SK-N-SH treated with all-trans-retinoic acid at 6 μM for 48 hours (cell line): ENCODE results near the gene BEND6.

ENCODE experiments used
- ATAC-seq: fragments of 200-7000 bp; cut with Tn5 transposase; 3 replicates; pipeline ENCODE4 v1.9.1; 2020; ENCODE audit warnings: mild to moderate bottlenecking, moderate library complexity
- ARNTL ChIP-seq: fragments of 450-650 bp; formaldehyde crosslinking; IDR thresholded peaks from 2 replicates; pipeline ENCODE4 v1.5.0; 2020; ENCODE audit warnings: low read depth, mild to moderate bottlenecking, moderate library complexity, borderline replicate concordance
- BACH2 ChIP-seq: fragments of 250-450 bp; sonication (Bioruptor Pico); IDR thresholded peaks from 2 replicates; pipeline ENCODE4 v1.9.0; 2021; ENCODE audit warnings: mild to moderate bottlenecking, borderline replicate concordance
- CSDC2 ChIP-seq: fragments of 250-450 bp; sonication (Bioruptor Pico); IDR thresholded peaks from 2 replicates; pipeline ENCODE4 v1.5.0; 2020; ENCODE audit warnings: mild to moderate bottlenecking, moderate library complexity
- ESRRG ChIP-seq: fragments of 250-450 bp; sonication (Bioruptor Pico); IDR thresholded peaks from 2 replicates; pipeline ENCODE4 v1.6.1; 2021; ENCODE audit warnings: mild to moderate bottlenecking
- GLIS3 ChIP-seq: fragments of 250-450 bp; sonication (Bioruptor Pico); IDR thresholded peaks from 2 replicates; pipeline ENCODE4 v1.5.0; 2020; ENCODE audit warnings: mild to moderate bottlenecking, moderate library complexity
- ISL1 ChIP-seq: fragments of 250-450 bp; sonication (Bioruptor Pico); IDR thresholded peaks from 2 replicates; pipeline ENCODE4 v2.1.2; 2022; ENCODE audit warnings: mild to moderate bottlenecking, moderate library complexity
- OSR1 ChIP-seq: fragments of 250-450 bp; sonication (Bioruptor Pico); IDR thresholded peaks from 2 replicates; pipeline ENCODE4 v1.8.0; 2022; ENCODE audit warnings: moderate library complexity, mild to moderate bottlenecking, inconsistent platforms
- PPARA ChIP-seq: fragments of 250-450 bp; sonication (Bioruptor Pico); IDR thresholded peaks from 2 replicates; pipeline ENCODE4 v1.5.0; 2020; ENCODE audit warnings: mild to moderate bottlenecking, borderline replicate concordance
- RARB ChIP-seq: fragments of 250-450 bp; sonication (Bioruptor Pico); IDR thresholded peaks from 2 replicates; pipeline ENCODE4 v1.8.0; 2021; ENCODE audit warnings: mild to moderate bottlenecking, moderate library complexity
- SNAI2 ChIP-seq: fragments of 250-450 bp; sonication (Bioruptor Pico); IDR thresholded peaks from 2 replicates; pipeline ENCODE4 v1.5.0; 2020; ENCODE audit warnings: mild to moderate bottlenecking, moderate library complexity
- TCF4 ChIP-seq: fragments of 250-450 bp; sonication (Bioruptor Pico); IDR thresholded peaks from 2 replicates; pipeline ENCODE4 v1.8.0; 2021; ENCODE audit warnings: mild to moderate bottlenecking, moderate library complexity, borderline replicate concordance
- TOX ChIP-seq: fragments of 250-450 bp; sonication (Bioruptor Pico); IDR thresholded peaks from 2 replicates; pipeline ENCODE4 v1.8.0; 2021; ENCODE audit warnings: mild to moderate bottlenecking, moderate library complexity, borderline replicate concordance
- ZC3H10 ChIP-seq: fragments of 250-450 bp; sonication (Bioruptor Pico); IDR thresholded peaks from 2 replicates; pipeline ENCODE4 v1.5.1; 2021; ENCODE audit warnings: mild to moderate bottlenecking, moderate library complexity
- ZFP3 ChIP-seq: fragments of 250-450 bp; sonication (Bioruptor Pico); IDR thresholded peaks from 2 replicates; pipeline ENCODE4 v1.5.0; 2020; ENCODE audit warnings: mild to moderate bottlenecking, moderate library complexity
- ZFP30 ChIP-seq: fragments of 450-650 bp; formaldehyde crosslinking; IDR thresholded peaks from 2 replicates; pipeline ENCODE4 v1.5.0; 2022; ENCODE audit warnings: mild to moderate bottlenecking, moderate library complexity
- ZNF565 ChIP-seq: fragments of 450-650 bp; formaldehyde crosslinking; conservative IDR thresholded peaks from 2 replicates; pipeline ENCODE4 v1.5.0; 2020; ENCODE audit warnings: low read depth, mild to moderate bottlenecking, moderate library complexity
- ZNF70 ChIP-seq: fragments of 450-650 bp; formaldehyde crosslinking; IDR thresholded peaks from 2 replicates; pipeline ENCODE4 v1.5.0; 2020; ENCODE audit warnings: mild to moderate bottlenecking, moderate library complexity
- ZNF8 ChIP-seq: fragments of 450-650 bp; formaldehyde crosslinking; IDR thresholded peaks from 2 replicates; pipeline ENCODE4 v1.5.0; 2020; ENCODE audit warnings: mild to moderate bottlenecking, moderate library complexity
- TF ChIP-seq, protein P1 (sequence below): fragments of 250-450 bp; sonication (Bioruptor Pico); IDR thresholded peaks from 2 replicates; pipeline ENCODE4 v1.8.0; 2020; ENCODE audit warnings: mild to moderate bottlenecking, moderate library complexity, borderline replicate concordance
- TF ChIP-seq, protein P2 (sequence below): fragments of 250-450 bp; sonication (Bioruptor Pico); IDR thresholded peaks from 2 replicates; pipeline ENCODE4 v1.8.0; 2021; ENCODE audit warnings: low read depth, mild to moderate bottlenecking, moderate library complexity, borderline replicate concordance
- TF ChIP-seq, protein P3 (sequence below): fragments of 250-450 bp; sonication (Bioruptor Pico); IDR thresholded peaks from 2 replicates; pipeline ENCODE4 v1.5.1; 2020; ENCODE audit warnings: low read depth, mild to moderate bottlenecking, moderate library complexity
- TF ChIP-seq, protein P4 (sequence below): fragments of 250-450 bp; sonication (Bioruptor Pico); IDR thresholded peaks from 2 replicates; pipeline ENCODE4 v1.5.1; 2021; ENCODE audit warnings: mild to moderate bottlenecking, moderate library complexity
- TF ChIP-seq, protein P5 (sequence below): fragments of 250-450 bp; sonication (Bioruptor Pico); IDR thresholded peaks from 2 replicates; pipeline ENCODE4 v1.5.0; 2020; ENCODE audit warnings: mild to moderate bottlenecking, moderate library complexity

Gene BEND6

DNA sequence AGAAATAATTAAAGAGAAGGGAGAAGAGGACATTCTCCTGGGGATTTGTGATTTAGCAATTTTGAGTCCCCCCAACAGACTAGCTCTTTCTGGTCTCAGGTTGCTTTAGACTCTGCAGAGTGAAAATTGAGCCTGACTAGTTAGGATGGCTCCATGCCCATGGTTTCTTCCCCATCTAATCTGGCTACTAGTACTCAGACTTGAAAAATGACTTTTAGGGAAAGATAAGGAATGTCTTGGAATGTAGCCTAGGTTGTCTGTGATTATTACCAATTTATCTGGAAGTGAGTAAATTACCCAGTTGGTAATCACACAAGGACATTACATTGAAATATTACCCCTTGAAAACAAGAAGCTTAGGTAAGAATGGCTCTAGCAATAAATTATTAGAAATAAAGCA, 4.2 kb downstream of the BEND6 start:
- TF ChIP-seq, protein P1, sequence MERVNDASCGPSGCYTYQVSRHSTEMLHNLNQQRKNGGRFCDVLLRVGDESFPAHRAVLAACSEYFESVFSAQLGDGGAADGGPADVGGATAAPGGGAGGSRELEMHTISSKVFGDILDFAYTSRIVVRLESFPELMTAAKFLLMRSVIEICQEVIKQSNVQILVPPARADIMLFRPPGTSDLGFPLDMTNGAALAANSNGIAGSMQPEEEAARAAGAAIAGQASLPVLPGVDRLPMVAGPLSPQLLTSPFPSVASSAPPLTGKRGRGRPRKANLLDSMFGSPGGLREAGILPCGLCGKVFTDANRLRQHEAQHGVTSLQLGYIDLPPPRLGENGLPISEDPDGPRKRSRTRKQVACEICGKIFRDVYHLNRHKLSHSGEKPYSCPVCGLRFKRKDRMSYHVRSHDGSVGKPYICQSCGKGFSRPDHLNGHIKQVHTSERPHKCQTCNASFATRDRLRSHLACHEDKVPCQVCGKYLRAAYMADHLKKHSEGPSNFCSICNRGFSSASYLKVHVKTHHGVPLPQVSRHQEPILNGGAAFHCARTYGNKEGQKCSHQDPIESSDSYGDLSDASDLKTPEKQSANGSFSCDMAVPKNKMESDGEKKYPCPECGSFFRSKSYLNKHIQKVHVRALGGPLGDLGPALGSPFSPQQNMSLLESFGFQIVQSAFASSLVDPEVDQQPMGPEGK (CRISPR knock-in tag), result 0 out of 2 replicates have a peak, but pooled peaks have one; percentile 13
- TF ChIP-seq GLIS3, result no peak
- TF ChIP-seq ISL1 (CRISPR knock-in tag), result peak; percentile 88
- TF ChIP-seq ARNTL (CRISPR knock-in tag), result no peak
- TF ChIP-seq TOX, result peak; percentile 95
- no peak for TF ChIP-seq ZC3H10 (CRISPR knock-in tag)
- TF ChIP-seq ESRRG (CRISPR knock-in tag), result no peak
- ATAC-seq, result peak; percentile 28

DNA sequence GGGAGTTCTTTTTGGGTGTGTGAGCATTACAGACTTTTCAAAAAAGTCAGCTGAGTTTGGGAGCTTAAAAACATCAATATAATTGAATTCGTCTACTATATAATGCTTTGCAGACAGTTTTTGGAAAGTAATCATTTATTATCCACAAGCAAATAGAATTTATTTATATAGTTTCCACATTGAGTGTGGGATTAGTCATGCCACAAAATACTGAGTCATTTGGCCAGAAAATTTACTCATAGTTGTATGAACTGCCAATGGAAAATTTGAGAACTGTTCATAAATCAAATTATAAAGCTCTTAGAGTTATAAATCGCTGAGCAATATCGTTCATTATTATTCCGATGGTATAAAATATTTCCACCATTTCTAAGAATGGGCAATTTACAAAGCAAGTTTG, 5.0 kb downstream of the BEND6 start:
- peak; percentile 15 for ATAC-seq
- TF ChIP-seq, protein P1 (CRISPR knock-in tag), result peak; percentile 90
- TF ChIP-seq, protein P2, sequence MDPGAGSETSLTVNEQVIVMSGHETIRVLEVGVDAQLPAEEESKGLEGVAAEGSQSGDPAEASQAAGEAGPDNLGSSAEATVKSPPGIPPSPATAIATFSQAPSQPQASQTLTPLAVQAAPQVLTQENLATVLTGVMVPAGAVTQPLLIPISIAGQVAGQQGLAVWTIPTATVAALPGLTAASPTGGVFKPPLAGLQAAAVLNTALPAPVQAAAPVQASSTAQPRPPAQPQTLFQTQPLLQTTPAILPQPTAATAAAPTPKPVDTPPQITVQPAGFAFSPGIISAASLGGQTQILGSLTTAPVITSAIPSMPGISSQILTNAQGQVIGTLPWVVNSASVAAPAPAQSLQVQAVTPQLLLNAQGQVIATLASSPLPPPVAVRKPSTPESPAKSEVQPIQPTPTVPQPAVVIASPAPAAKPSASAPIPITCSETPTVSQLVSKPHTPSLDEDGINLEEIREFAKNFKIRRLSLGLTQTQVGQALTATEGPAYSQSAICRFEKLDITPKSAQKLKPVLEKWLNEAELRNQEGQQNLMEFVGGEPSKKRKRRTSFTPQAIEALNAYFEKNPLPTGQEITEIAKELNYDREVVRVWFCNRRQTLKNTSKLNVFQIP (CRISPR knock-in tag), result peak; percentile 43; the same call in 1 of the 2 replicates
- no peak for TF ChIP-seq ZFP30 (CRISPR knock-in tag)
- TF ChIP-seq, protein P3, sequence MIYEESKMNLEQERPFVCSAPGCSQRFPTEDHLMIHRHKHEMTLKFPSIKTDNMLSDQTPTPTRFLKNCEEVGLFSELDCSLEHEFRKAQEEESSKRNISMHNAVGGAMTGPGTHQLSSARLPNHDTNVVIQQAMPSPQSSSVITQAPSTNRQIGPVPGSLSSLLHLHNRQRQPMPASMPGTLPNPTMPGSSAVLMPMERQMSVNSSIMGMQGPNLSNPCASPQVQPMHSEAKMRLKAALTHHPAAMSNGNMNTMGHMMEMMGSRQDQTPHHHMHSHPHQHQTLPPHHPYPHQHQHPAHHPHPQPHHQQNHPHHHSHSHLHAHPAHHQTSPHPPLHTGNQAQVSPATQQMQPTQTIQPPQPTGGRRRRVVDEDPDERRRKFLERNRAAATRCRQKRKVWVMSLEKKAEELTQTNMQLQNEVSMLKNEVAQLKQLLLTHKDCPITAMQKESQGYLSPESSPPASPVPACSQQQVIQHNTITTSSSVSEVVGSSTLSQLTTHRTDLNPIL (CRISPR knock-in tag), result peak; percentile 67; the same call in 1 of the 2 replicates
- TF ChIP-seq ISL1 (CRISPR knock-in tag), result peak; percentile 99
- TF ChIP-seq GLIS3, result no peak
- TF ChIP-seq ZC3H10 (CRISPR knock-in tag), result peak; percentile 98
- TF ChIP-seq ZNF70 (CRISPR knock-in tag), result no peak
- TF ChIP-seq ZNF8 (CRISPR knock-in tag), result no peak
- TF ChIP-seq, protein P4, sequence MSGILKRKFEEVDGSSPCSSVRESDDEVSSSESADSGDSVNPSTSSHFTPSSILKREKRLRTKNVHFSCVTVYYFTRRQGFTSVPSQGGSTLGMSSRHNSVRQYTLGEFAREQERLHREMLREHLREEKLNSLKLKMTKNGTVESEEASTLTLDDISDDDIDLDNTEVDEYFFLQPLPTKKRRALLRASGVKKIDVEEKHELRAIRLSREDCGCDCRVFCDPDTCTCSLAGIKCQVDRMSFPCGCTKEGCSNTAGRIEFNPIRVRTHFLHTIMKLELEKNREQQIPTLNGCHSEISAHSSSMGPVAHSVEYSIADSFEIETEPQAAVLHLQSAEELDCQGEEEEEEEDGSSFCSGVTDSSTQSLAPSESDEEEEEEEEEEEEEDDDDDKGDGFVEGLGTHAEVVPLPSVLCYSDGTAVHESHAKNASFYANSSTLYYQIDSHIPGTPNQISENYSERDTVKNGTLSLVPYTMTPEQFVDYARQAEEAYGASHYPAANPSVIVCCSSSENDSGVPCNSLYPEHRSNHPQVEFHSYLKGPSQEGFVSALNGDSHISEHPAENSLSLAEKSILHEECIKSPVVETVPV, result no peak
- no peak for TF ChIP-seq ESRRG (CRISPR knock-in tag)
- peak; percentile 92 for TF ChIP-seq RARB (CRISPR knock-in tag)
- TF ChIP-seq CSDC2 (CRISPR knock-in tag), result no peak
- TF ChIP-seq BACH2 (CRISPR knock-in tag), result no peak
- TF ChIP-seq ZNF565 (CRISPR knock-in tag), result no peak
- TF ChIP-seq TCF4 (CRISPR knock-in tag), result no peak
- TF ChIP-seq, protein P5, sequence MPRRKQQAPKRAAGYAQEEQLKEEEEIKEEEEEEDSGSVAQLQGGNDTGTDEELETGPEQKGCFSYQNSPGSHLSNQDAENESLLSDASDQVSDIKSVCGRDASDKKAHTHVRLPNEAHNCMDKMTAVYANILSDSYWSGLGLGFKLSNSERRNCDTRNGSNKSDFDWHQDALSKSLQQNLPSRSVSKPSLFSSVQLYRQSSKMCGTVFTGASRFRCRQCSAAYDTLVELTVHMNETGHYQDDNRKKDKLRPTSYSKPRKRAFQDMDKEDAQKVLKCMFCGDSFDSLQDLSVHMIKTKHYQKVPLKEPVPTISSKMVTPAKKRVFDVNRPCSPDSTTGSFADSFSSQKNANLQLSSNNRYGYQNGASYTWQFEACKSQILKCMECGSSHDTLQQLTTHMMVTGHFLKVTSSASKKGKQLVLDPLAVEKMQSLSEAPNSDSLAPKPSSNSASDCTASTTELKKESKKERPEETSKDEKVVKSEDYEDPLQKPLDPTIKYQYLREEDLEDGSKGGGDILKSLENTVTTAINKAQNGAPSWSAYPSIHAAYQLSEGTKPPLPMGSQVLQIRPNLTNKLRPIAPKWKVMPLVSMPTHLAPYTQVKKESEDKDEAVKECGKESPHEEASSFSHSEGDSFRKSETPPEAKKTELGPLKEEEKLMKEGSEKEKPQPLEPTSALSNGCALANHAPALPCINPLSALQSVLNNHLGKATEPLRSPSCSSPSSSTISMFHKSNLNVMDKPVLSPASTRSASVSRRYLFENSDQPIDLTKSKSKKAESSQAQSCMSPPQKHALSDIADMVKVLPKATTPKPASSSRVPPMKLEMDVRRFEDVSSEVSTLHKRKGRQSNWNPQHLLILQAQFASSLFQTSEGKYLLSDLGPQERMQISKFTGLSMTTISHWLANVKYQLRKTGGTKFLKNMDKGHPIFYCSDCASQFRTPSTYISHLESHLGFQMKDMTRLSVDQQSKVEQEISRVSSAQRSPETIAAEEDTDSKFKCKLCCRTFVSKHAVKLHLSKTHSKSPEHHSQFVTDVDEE, result no peak
- TF ChIP-seq TOX, result peak; percentile 99
- TF ChIP-seq PPARA (CRISPR knock-in tag), result no peak
- TF ChIP-seq OSR1 (CRISPR knock-in tag), result no peak
- no peak for TF ChIP-seq ARNTL (CRISPR knock-in tag)
- no peak for TF ChIP-seq SNAI2 (CRISPR knock-in tag)
- TF ChIP-seq ZFP3, result no peak
